Stomach (tissue), 9 donors: ENCODE measurements around the gene LRFN5. TPM values are rescaled to one million over a fixed set of nuclear protein-coding genes. Genes with fewer than 3 reads are reported as not detected.
A peak's percentile ranks its signal among the peaks of the same experiment; 100 is the strongest.

ENCODE experiments used
- DNase-seq, 2 donors: peaks; one replicate each; pipeline versions ENCODE4 v3.0.0 to v3.0.0-alpha.2; 2013 to 2019
- H3K27ac ChIP-seq, 5 donors: fragments of 200-600 bp in 4 of 5; sonication (generic) in 4 of 5; one replicate each; pipeline ENCODE4 v1.5.1; 2013 to 2019; ENCODE audit warnings: mild to moderate bottlenecking in 1 of 5, moderate library complexity in 1 of 5
- H3K27me3 ChIP-seq, 3 donors: fragments of 200-600 bp; sonication (generic); one replicate each; pipeline ENCODE4 v1.5.1; 2017 to 2019; ENCODE audit warnings: mixed run types in 1 of 3
- H3K36me3 ChIP-seq, 4 donors: fragments of 200-600 bp; sonication (generic); 1 replicate in 3 of 4; 2 replicates in 1 of 4; pipeline ENCODE4 v1.5.1; 2016 to 2019
- H3K4me1 ChIP-seq, 4 donors: fragments of 200-600 bp; sonication (generic); one replicate each; pipeline ENCODE4 v1.5.1; 2016 to 2019
- H3K4me3 ChIP-seq, 4 donors: fragments of 200-600 bp; sonication (generic) in 3 of 4; one replicate each; pipeline ENCODE4 v1.5.1; 2016 to 2019; ENCODE audit warnings: mild to moderate bottlenecking in 1 of 4
- H3K9me3 ChIP-seq, 4 donors: fragments of 200-600 bp; sonication (generic); one replicate each; pipeline ENCODE4 v1.5.1; 2016 to 2019
- POLR2A ChIP-seq, 4 donors: fragments of 450-650 bp; IDR thresholded peaks; one replicate each; pipeline ENCODE4 v1.6.1; 2016; ENCODE audit warnings: antibody characterized with exemption in 4 of 4, control low read depth in 2 of 4, mild to moderate bottlenecking in 1 of 4, moderate library complexity in 1 of 4
- WGBS, 5 donors: extraction: QIAGEN DNeasy Blood & Tissue Kit in 3 of 5; methylation state at CpG; one replicate each; pipeline versions ENCODE4 v1.1.5 to v1.1.7; 2013 to 2018; 5-methylcytosine and 5-hydroxymethylcytosine counted together
- intact Hi-C: fragments of 100-400 bp; cut with DNase I; formaldehyde crosslinking; loops from one replicate; pipeline ENCODE4 v1.15.1; 2023; ENCODE audit warnings: low total_unique reads
- polyA plus RNA-seq, 3 donors: library from polyadenylated mRNA; stranded (reverse); fragments of 200-250 nt; gene quantifications; one replicate each; pipeline ENCODE4 v1.2.3, GENCODE V29; 2013
- small RNA-seq, 4 donors: library from RNA; depleted of rRNA; stranded (forward); fragments of <200 nt; gene quantifications; one replicate each; pipeline ENCODE3, GENCODE V24; 2016
- total RNA-seq, 5 donors: library from RNA; depleted of rRNA; stranded (reverse); fragments of >200 nt; gene quantifications; one replicate each; pipeline versions ENCODE4 v1.1.0 to v1.2.3, GENCODE V29; 2014 to 2016
- donor health status: healthy with polysubstance abuse.
- donor health status: Bipolar disorder and iron deficiency.
- donor health status: healthy.

The LRFN5 gene
- total and polyA plus RNA-seq, 8 donors, result 0.19 to 9.4 (median 0.58) TPM; not detected in 3

GRCh38 chr14:41950428-41951151 lies 343.9 kb downstream of the LRFN5 start:
- intact Hi-C loops, result no loop called here
- Histone ChIP-seq H3K4me3 (no peak overlapping the region), H3K4me1 (no peaks in the 10 kb centered on the region), H3K9me3 (no peaks in the 10 kb centered on the region), H3K36me3 (no peaks in the 10 kb centered on the region), H3K27me3 (no peaks in the 10 kb centered on the region), H3K27ac (no peak overlapping the region)
- TF ChIP-seq POLR2A (IDR thresholded peaks at IDR 0.05), result no peak
- peak in 1 of 2 donors; percentile 67 for DNase-seq
- WGBS, 5 donors, result 73 to 86% (median 81%) methylated on average over 7 of the region's 7 CpGs

Small RNA genes lying within 50 kb of the gene (small RNA-seq; reads per million reads assigned to genes)
- gene RF00322, result 0 reads per million in 4 donors
